Common myeloid progenitor, CD34-positive (primary cell): ENCODE data around the gene SART3.

ENCODE experiments used
- CTCF ChIA-PET: fragments of 350-600 bp; sonication (Branson Sonifier 250); formaldehyde crosslinking; loops from one replicate; lab custom pipeline; 2021; ENCODE audit warnings: antibody characterized with exemption; lab: Charles Lee
- POLR2A ChIA-PET: fragments of 350-600 bp; sonication (Branson Sonifier 250); formaldehyde crosslinking; loops from one replicate; lab custom pipeline; 2021; ENCODE audit warnings: antibody characterized with exemption; lab: Charles Lee
- DNase-seq, 3 donors: peaks; one replicate each; pipeline versions ENCODE4 v3.0.0 to v3.0.0-alpha.2; 2013
- H3K27ac ChIP-seq, 2 experiments: 1 replicate in 1 of 2; 2 replicates in 1 of 2; pipeline ENCODE4 v1.7.0; 2013; ENCODE audit warnings: inconsistent platforms in 2 of 2, low read length in 2 of 2, mild to moderate bottlenecking in 2 of 2, low read depth in 1 of 2, moderate library complexity in 1 of 2; ENCODE audit not compliant: severe bottlenecking in 2 of 2, insufficient read depth in 1 of 2, poor library complexity in 1 of 2
- H3K27me3 ChIP-seq, 5 experiments: replicated peaks in 2 of 5; 1 replicate in 3 of 5; 2 replicates in 2 of 5; pipeline versions ENCODE4 v1.6.1 to v1.7.0; 2013; ENCODE audit warnings: low read length in 4 of 5, mild to moderate bottlenecking in 2 of 5, moderate library complexity in 2 of 5, inconsistent platforms in 1 of 5; ENCODE audit not compliant: insufficient read depth in 5 of 5, control insufficient read depth in 4 of 5
- H3K36me3 ChIP-seq, 4 experiments: 1 replicate in 2 of 4; 2 replicates in 2 of 4; pipeline versions ENCODE4 v1.6.1 to v1.7.0; 2013; ENCODE audit warnings: low read length in 3 of 4, control low read depth in 1 of 4, mild to moderate bottlenecking in 1 of 4; ENCODE audit not compliant: control insufficient read depth in 4 of 4, insufficient read depth in 4 of 4
- H3K4me1 ChIP-seq, 4 experiments: 1 replicate in 3 of 4; 2 replicates in 1 of 4; pipeline versions ENCODE4 v1.6.1 to v1.7.1; 2013; ENCODE audit warnings: low read length in 3 of 4, mild to moderate bottlenecking in 3 of 4, control low read depth in 1 of 4, inconsistent platforms in 1 of 4, moderate library complexity in 1 of 4; ENCODE audit not compliant: control insufficient read depth in 4 of 4, insufficient read depth in 4 of 4; ENCODE audit errors: control extremely low read depth in 1 of 4
- H3K4me3 ChIP-seq, 7 experiments: 1 replicate in 4 of 7; 2 replicates in 3 of 7; pipeline versions ENCODE4 v1.5.1 to v1.7.0; 2013; ENCODE audit warnings: mild to moderate bottlenecking in 7 of 7, low read length in 6 of 7, moderate library complexity in 6 of 7, inconsistent platforms in 2 of 7, low read depth in 2 of 7, control low read depth in 1 of 7; ENCODE audit not compliant: insufficient read depth in 4 of 7, control insufficient read depth in 1 of 7; ENCODE audit errors: extremely low read depth in 1 of 7
- H3K9me3 ChIP-seq, 5 experiments: 1 replicate in 4 of 5; 2 replicates in 1 of 5; pipeline versions ENCODE4 v1.6.1 to v1.7.1; 2013; ENCODE audit warnings: low read length in 4 of 5, mild to moderate bottlenecking in 2 of 5, inconsistent platforms in 1 of 5, low read depth in 1 of 5, moderate library complexity in 1 of 5; ENCODE audit not compliant: control insufficient read depth in 4 of 5, insufficient read depth in 2 of 5; ENCODE audit errors: control extremely low read depth in 1 of 5
- WGBS: methylation state at CpG from one replicate; pipeline ENCODE4 v1.1.5; 2013; ENCODE audit not compliant: insufficient coverage; 5-methylcytosine and 5-hydroxymethylcytosine counted together

The SART3 gene

DNA sequence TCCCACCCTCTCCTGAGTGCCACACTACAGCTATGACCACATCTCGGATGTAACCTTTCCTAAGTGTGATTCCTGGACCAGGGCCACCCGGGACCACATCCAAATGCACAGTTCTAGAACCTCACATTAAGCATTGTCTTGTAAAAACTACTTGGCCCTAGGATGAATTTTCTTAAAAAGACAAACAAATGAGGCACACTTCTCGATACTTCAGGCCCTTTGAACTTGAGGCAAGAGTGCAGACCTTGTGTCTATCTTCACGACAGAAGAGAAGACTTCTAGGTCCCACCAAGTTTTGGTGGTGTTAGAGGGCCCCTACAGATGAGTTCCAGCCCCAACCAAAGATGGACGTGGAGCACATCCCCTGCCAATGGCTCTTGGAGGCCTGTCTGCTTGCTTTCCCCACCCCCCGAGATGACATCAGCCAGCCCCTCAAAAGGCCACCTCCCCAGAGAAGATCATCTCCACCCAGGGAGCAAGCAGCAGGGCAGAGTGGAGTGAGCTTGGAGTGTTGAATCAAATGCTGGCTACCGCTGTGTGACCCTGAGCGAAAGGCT is 10.7 kb upstream of the SART3 start:
- WGBS: over 99% methylated on average over 7 of the region's 8 CpGs
- POLR2A ChIA-PET: no interaction called here
- H3K27me3 ChIP-seq: no peaks in the 10 kb centered on the region
- peaks cover 6 to 31% (median 28%) of the 10 kb centered on the region in 4 experiments for H3K36me3 ChIP-seq
- CTCF ChIA-PET: interaction anchor here (0.9 to 20.3 kb wide), 7 partner anchors 11 to 233 kb away, joined by 3 to 591 read pairs (median 9); partner anchors contain the start of genes SART3 and SELPLG
- DNase-seq: no peak
- H3K4me3 ChIP-seq: no peak overlapping the region
- peaks cover 4 to 21% (median 12%) of the 10 kb centered on the region in 4 experiments for H3K4me1 ChIP-seq
- H3K9me3 ChIP-seq: no peaks in the 10 kb centered on the region
- no peak overlapping the region for H3K27ac ChIP-seq

DNA sequence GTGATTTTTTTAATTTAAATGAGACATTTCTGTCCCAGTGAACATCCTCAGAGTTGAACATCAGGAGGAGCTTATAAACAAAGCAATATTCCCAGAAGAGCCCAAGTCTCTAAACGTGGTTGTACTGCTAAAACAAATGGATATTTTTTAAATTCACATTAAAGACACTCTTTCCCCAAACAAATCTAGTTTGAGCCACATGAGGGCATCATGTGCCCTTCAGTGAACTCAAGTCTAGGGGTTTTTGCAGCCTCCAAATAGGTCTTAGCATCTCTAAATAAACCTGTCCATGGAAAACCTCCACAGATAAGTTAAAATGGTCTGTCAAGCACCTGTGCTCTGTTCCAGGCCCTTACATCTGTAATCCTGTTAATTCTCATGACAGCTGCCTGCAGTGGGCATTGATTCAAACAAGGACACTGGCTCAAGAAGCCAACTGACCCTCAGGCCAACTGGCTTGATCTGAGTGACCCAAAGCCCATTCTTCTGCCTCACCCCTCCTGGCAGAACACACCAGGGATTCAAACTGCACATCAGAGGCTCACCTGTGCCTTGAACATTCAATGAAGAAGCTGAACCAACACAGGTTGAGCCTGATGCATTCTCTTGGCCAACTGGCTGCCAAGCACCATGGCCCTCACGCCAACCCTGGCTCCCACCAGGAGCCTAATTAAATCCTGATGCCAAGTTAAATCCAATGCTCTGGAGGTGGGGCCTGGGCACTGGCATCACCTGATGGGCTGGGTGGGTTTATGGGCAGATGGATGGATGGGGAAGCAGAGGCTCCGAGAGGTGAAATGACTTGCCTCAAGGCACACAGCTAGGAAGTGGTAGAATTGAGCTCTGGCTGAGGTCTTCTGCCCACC is 10.0 kb upstream of the SART3 start:
- H3K4me3 ChIP-seq: no peak overlapping the region
- H3K27ac ChIP-seq: no peak overlapping the region
- peaks cover 9 to 28% (median 19%) of the 10 kb centered on the region in 4 experiments for H3K4me1 ChIP-seq
- ChIA-PET CTCF (interaction anchor here (0.9 to 20.3 kb wide), 10 partner anchors 9 to 525 kb away, joined by 3 to 591 read pairs (median 6); partner anchors contain the start of genes SART3 and SELPLG), POLR2A (no interaction called here)
- WGBS: 0% methylated on average over 1 of the region's 3 CpGs
- H3K27me3 ChIP-seq: no peaks in the 10 kb centered on the region
- DNase-seq: peak; percentile 50 to 72 (median 72)
- H3K36me3 ChIP-seq: peaks cover 6 to 37% (median 33%) of the 10 kb centered on the region in 4 experiments
- no peaks in the 10 kb centered on the region for H3K9me3 ChIP-seq

DNA sequence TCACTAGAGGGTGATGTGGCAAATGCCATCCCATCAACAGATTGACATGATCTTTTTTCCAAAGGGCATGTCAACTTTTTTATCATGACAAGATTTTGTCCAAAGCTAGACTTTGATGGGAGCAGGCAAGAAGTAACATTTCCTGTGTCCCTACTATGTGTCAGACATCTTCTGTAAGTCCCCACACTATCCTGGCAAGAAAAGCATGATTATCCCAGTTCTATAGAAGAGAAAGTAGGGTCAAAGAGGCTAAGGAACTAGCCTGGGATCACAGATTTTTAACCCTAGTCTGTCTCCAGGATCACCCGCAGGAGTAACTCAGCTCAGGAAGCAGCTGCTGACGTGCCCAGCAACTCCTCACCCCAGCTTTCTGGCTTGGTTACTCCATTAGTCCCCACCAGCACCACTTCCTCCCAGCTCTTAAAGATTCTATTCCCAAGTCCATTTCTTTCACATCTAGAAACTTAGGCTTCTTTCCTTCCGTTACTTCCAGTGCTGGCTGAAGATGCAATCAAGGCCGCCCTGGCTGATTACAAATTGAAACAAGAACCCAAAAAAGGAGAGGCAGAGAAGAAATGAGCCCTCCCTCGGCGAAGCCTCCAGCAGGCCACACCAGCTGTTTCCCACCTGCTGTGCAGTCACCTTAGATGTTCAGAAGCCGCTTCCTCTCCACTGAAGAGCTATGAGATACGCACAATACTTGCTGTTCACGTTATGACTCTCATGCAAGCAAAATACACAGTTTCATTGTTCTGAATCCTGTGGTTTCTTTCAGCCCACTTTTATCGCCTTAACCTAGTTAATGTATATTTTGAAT is 7.6 kb upstream of the SART3 start:
- Histone ChIP-seq H3K36me3 (peaks cover 7 to 44% (median 33%) of the 10 kb centered on the region in 4 experiments), H3K9me3 (no peaks in the 10 kb centered on the region), H3K27ac (no peak overlapping the region), H3K4me3 (no peak overlapping the region), H3K4me1 (peaks cover 31 to 53% (median 43%) of the 10 kb centered on the region in 4 experiments), H3K27me3 (no peaks in the 10 kb centered on the region)
- peak in 2 of 3 donors; percentile 31 to 64 for DNase-seq
- POLR2A ChIA-PET: interaction anchor here (0.6 kb wide), 1 partner anchor 1237 kb away, joined by 3 read pairs; no protein-coding TSS in a partner anchor
- 71% methylated on average over 9 of the region's 10 CpGs for WGBS
- CTCF ChIA-PET: interaction anchor here (1.0 to 20.3 kb wide), 6 partner anchors 8 to 382 kb away, joined by 3 to 591 read pairs (median 11); partner anchors contain the start of gene SELPLG

DNA sequence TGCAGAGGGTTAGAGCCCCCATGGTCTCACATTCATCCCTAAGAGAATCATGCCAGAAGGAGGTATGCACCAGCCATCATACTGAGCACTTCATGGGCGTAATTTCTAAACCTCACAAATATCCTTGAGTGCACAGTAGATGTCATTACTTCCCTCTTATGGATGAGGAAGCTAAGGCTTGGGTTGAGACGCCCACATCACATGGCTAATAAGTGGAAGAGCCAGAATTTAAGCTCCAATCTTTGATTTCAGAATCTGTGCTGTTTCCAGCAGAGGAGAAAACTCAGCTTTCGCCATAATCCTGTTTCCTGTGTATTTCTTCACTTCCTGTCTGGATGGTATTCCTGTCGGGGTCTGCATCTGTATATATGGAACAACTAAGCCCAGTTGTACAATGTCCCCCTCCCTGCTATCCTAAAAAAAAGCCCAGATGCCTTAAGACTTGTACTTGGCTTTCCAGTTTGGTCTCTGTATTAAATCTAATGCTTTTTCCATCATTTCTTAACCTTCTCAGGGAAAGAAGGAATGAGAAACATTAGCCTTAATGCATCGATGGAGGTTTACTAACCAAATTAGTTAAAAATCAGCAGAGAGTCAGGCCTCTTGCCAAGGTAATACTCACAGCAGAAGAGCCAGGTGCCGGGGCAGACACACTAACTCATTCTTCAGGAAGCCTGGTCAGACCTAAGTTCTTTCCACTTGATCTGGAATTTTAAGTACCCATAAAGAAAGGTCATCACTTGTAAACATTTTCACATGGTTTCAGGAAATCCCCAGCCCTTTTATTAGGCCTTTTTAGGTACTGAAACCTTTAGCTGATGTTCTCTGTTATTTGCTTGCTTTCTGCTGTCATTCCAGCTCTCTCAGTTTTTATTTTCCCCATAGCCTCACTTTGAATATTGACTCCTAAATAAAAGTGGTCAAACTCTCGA is 6.7 kb upstream of the SART3 start:
- CTCF ChIA-PET: interaction anchor here (0.6 to 20.3 kb wide), 8 partner anchors 9 to 383 kb away, joined by 3 to 591 read pairs (median 6); partner anchors contain the start of gene SELPLG
- no peak for DNase-seq
- no peak overlapping the region for H3K27ac ChIP-seq
- H3K36me3 ChIP-seq: peaks cover 7 to 44% (median 33%) of the 10 kb centered on the region in 4 experiments
- H3K4me3 ChIP-seq: no peak overlapping the region
- H3K27me3 ChIP-seq: no peaks in the 10 kb centered on the region
- no peaks in the 10 kb centered on the region for H3K9me3 ChIP-seq
- peaks cover 35 to 60% (median 51%) of the 10 kb centered on the region in 4 experiments for H3K4me1 ChIP-seq
- WGBS: 87% methylated on average over 6 of the region's 7 CpGs
- POLR2A ChIA-PET: no interaction called here

DNA sequence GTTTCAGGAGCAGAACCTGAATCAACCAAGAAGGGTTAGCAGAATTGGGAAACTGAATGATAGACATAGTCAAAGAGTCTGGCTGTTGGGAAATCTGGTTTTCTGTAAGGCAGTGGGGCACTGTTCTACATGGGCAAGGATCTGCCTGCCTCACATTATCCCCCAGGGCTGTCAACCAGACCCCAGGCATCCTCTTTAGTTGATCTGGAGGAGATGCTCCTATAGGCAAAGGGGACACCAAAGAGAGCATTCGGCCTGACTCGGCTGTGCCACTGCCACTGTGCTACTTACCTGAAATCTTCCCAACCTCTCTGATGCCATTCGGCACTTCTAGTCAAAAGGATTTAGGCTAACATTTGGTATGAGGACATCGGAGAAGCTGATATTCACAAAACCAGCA is 5.5 kb upstream of the SART3 start:
- no peak overlapping the region for H3K4me3 ChIP-seq
- DNase-seq: no peak
- H3K27me3 ChIP-seq: no peaks in the 10 kb centered on the region
- peaks cover 39 to 67% (median 56%) of the 10 kb centered on the region in 4 experiments for H3K4me1 ChIP-seq
- no peaks in the 10 kb centered on the region for H3K9me3 ChIP-seq
- ChIA-PET CTCF (interaction anchor here (0.6 to 20.3 kb wide), 10 partner anchors 10 to 520 kb away, joined by 3 to 591 read pairs (median 4); partner anchors contain the start of gene SELPLG), POLR2A (interaction anchor here (1.7 kb wide), 1 partner anchor 68 kb away, joined by 4 read pairs; the partner anchor contains the start of gene SELPLG)
- 93% methylated on average over 4 of the region's 4 CpGs for WGBS
- H3K36me3 ChIP-seq: peaks cover 7 to 44% (median 33%) of the 10 kb centered on the region in 4 experiments
- no peak overlapping the region for H3K27ac ChIP-seq
